LNCaP clone FGC (cell line): ENCODE data around the gene YJEFN3.

ENCODE experiments used
- DNase-seq: peaks from one replicate; pipeline ENCODE4 v3.0.0-alpha.2; 2011; ENCODE audit warnings: low read depth
- H3K4me3 ChIP-seq: 2 replicates; pipeline ENCODE4 v1.5.1; 2011; ENCODE audit warnings: mild to moderate bottlenecking, low read depth, low read length, control low read depth
- CTCF ChIP-seq: IDR thresholded peaks from 2 replicates; pipeline ENCODE4 v1.5.1; 2012; ENCODE audit warnings: mild to moderate bottlenecking; ENCODE audit not compliant: control insufficient read depth, insufficient read depth; ENCODE audit errors: extremely low read depth

Gene YJEFN3

GRCh38 chr19:19499272-19499995, 29.3 kb upstream of the YJEFN3 start:
- no peak overlapping the region for H3K4me3 ChIP-seq
- no peak for DNase-seq
- no peak for TF ChIP-seq CTCF

GRCh38 chr19:19500975-19501644, 27.6 kb upstream of the YJEFN3 start:
- H3K4me3 ChIP-seq: no peak overlapping the region
- no peak for DNase-seq
- TF ChIP-seq CTCF: no peak

- no peak for DNase-seq
- H3K4me3 ChIP-seq: no peak overlapping the region
- TF ChIP-seq CTCF: no peak
These were observed 26.9 kb upstream of the YJEFN3 start for GRCh38 chr19:19501798-19502197.

- H3K4me3 ChIP-seq: no peak overlapping the region
- no peak for TF ChIP-seq CTCF
- no peak for DNase-seq
These were observed 26.4 kb upstream of the YJEFN3 start for GRCh38 chr19:19502281-19502680.

GRCh38 chr19:19502808-19503602, 25.7 kb upstream of the YJEFN3 start:
- DNase-seq: no peak
- no peak for TF ChIP-seq CTCF

GRCh38 chr19:19504754-19505668, 23.7 kb upstream of the YJEFN3 start:
- DNase-seq: no peak
- TF ChIP-seq CTCF: no peak
- no peak overlapping the region for H3K4me3 ChIP-seq

More at GRCh38 chr19:19502808-19503602, 25.7 kb upstream of the YJEFN3 start:
- no peak overlapping the region for H3K4me3 ChIP-seq
